K562 (cell line): ENCODE measurements around the gene SYT1.

Experiments
- KLF1 ChIP-seq: fragments of 450-650 bp; IDR thresholded peaks from 2 replicates; pipeline ENCODE4 v1.6.1; 2016; ENCODE audit warnings: missing genetic modification characterization, missing compliant biosample characterization
- OTX1 ChIP-seq: fragments of 450-650 bp; formaldehyde crosslinking; IDR thresholded peaks from 2 replicates; pipeline ENCODE4 v1.4.0; 2022; ENCODE audit warnings: mild to moderate bottlenecking
- POLR2AphosphoS5 ChIP-seq: IDR thresholded peaks from 2 replicates; pipeline ENCODE4 v1.6.1; 2011; ENCODE audit warnings: mild to moderate bottlenecking, low read depth, low read length, moderate library complexity; ENCODE audit not compliant: control insufficient read depth, insufficient read depth
- TAL1 ChIP-seq: fragments of 450-650 bp; IDR thresholded peaks from 2 replicates; pipeline ENCODE4 v1.6.1; 2016; ENCODE audit warnings: mild to moderate bottlenecking
- ZNF174 ChIP-seq: fragments of 250-450 bp; sonication (Bioruptor Pico); IDR thresholded peaks from 2 replicates; pipeline ENCODE4 v1.4.0; 2020; ENCODE audit warnings: mild to moderate bottlenecking
- ZNF24 ChIP-seq: fragments of 450-650 bp; IDR thresholded peaks from 2 replicates; pipeline ENCODE4 v1.6.1; 2016
- TF ChIP-seq, protein P1 (sequence below), 3 experiments: IDR thresholded peaks in 2 of 3; conservative IDR thresholded peaks in 1 of 3; 2 replicates each; pipeline ENCODE4 v1.5.1; 2011 to 2012; ENCODE audit warnings: low read length in 3 of 3, mild to moderate bottlenecking in 3 of 3, control low read depth in 2 of 3, improper control_type of control experiment in 1 of 3, inconsistent platforms in 1 of 3, low read depth in 1 of 3, mixed read lengths in 1 of 3, moderate library complexity in 1 of 3; ENCODE audit not compliant: insufficient read depth in 2 of 3
- TF ChIP-seq, protein P2 (sequence below): IDR thresholded peaks from 3 replicates; pipeline ENCODE4 v1.6.1; 2011; ENCODE audit warnings: borderline replicate concordance, mild to moderate bottlenecking; ENCODE audit not compliant: insufficient read length, insufficient read depth
- TF ChIP-seq, protein P3 (sequence below): sonication (generic); formaldehyde crosslinking; IDR thresholded peaks from 2 replicates; pipeline ENCODE4 v1.8.0; 2022; ENCODE audit warnings: mild to moderate bottlenecking, missing genetic modification reagents
- TF ChIP-seq, protein P4 (sequence below): fragments of 450-650 bp; formaldehyde crosslinking; IDR thresholded peaks from 2 replicates; pipeline ENCODE4 v1.4.0; 2022; ENCODE audit warnings: mild to moderate bottlenecking, moderate library complexity

DNA sequence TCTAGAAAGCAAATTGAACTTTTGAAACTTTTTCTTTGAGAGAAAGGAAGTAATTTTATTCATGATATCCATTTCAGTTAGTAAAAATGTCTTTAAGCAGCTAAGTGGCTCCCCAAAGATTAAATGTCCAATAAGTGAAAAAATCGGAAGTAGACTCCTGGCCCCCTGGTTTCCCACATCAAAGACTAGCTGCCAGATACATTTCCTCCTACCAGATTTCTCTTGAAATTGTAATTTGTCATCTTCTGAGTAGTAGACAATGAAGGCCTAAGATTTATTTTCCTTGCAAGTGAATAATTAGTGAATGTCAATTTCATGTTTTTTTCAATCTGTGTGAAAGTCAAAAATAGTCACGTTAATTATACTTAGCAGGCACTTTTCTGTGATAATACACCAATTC, 321.9 kb downstream of the SYT1 start:
- TF ChIP-seq, protein P1, sequence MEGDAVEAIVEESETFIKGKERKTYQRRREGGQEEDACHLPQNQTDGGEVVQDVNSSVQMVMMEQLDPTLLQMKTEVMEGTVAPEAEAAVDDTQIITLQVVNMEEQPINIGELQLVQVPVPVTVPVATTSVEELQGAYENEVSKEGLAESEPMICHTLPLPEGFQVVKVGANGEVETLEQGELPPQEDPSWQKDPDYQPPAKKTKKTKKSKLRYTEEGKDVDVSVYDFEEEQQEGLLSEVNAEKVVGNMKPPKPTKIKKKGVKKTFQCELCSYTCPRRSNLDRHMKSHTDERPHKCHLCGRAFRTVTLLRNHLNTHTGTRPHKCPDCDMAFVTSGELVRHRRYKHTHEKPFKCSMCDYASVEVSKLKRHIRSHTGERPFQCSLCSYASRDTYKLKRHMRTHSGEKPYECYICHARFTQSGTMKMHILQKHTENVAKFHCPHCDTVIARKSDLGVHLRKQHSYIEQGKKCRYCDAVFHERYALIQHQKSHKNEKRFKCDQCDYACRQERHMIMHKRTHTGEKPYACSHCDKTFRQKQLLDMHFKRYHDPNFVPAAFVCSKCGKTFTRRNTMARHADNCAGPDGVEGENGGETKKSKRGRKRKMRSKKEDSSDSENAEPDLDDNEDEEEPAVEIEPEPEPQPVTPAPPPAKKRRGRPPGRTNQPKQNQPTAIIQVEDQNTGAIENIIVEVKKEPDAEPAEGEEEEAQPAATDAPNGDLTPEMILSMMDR (IDR thresholded peaks at IDR 0.05 in 2 of 3, conservative IDR thresholded peaks at IDR 0.05 in 1 of 3; ENCODE audit: insufficient read depth in 2 of 3, low read depth in 1 of 3, low read length in 3 of 3) = no peak
- no peak for TF ChIP-seq ZNF174 (CRISPR knock-in tag)
- TF ChIP-seq POLR2AphosphoS5 = no peak
- TF ChIP-seq, protein P2, sequence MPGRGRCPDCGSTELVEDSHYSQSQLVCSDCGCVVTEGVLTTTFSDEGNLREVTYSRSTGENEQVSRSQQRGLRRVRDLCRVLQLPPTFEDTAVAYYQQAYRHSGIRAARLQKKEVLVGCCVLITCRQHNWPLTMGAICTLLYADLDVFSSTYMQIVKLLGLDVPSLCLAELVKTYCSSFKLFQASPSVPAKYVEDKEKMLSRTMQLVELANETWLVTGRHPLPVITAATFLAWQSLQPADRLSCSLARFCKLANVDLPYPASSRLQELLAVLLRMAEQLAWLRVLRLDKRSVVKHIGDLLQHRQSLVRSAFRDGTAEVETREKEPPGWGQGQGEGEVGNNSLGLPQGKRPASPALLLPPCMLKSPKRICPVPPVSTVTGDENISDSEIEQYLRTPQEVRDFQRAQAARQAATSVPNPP = no peak
- no peak for TF ChIP-seq OTX1 (CRISPR knock-in tag)
- TF ChIP-seq ZNF24 = no peak
- TF ChIP-seq, protein P3, sequence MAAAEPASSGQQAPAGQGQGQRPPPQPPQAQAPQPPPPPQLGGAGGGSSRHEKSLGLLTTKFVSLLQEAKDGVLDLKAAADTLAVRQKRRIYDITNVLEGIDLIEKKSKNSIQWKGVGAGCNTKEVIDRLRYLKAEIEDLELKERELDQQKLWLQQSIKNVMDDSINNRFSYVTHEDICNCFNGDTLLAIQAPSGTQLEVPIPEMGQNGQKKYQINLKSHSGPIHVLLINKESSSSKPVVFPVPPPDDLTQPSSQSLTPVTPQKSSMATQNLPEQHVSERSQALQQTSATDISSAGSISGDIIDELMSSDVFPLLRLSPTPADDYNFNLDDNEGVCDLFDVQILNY (CRISPR knock-in tag) = no peak
- no peak for TF ChIP-seq TAL1
- no peak for TF ChIP-seq KLF1 (tag)
- TF ChIP-seq, protein P4, sequence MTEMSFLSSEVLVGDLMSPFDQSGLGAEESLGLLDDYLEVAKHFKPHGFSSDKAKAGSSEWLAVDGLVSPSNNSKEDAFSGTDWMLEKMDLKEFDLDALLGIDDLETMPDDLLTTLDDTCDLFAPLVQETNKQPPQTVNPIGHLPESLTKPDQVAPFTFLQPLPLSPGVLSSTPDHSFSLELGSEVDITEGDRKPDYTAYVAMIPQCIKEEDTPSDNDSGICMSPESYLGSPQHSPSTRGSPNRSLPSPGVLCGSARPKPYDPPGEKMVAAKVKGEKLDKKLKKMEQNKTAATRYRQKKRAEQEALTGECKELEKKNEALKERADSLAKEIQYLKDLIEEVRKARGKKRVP (CRISPR knock-in tag) = no peak
